H1 (cell line): ENCODE results near the gene POLR3GL. TPM values are rescaled to one million over a fixed set of nuclear protein-coding genes. Genes with fewer than 3 reads are reported as not detected.

ENCODE experiments used
- EZH2 ChIP-seq: fragments of 200-600 bp; sonication (generic); IDR thresholded peaks from 2 replicates; pipeline ENCODE4 v1.7.1; 2012; ENCODE audit warnings: low read depth, mild to moderate bottlenecking, moderate library complexity, low read length, inconsistent platforms; ENCODE audit not compliant: severe bottlenecking
- SIRT6 ChIP-seq: IDR thresholded peaks from one replicate; pipeline ENCODE4 v1.7.1; 2012; ENCODE audit warnings: low read length, inconsistent platforms
- SUZ12 ChIP-seq: fragments of 200-600 bp; sonication (generic); IDR thresholded peaks from 2 replicates; pipeline ENCODE4 v1.6.1; 2012; ENCODE audit warnings: mild to moderate bottlenecking, inconsistent platforms, low read length, moderate library complexity, mixed read lengths
- polyA plus RNA-seq, 7 experiments: library from polyadenylated mRNA; depleted of rRNA in 3 of 7; stranded (reverse) in 5 of 7; unstranded in 2 of 7; fragments of >200 nt in 5 of 7; fragments of 200-250 nt in 2 of 7; gene quantifications; 1 replicate in 5 of 7; 2 replicates in 1 of 7; 4 replicates in 1 of 7; pipeline versions ENCODE4 v1.2.1 to v1.2.3, GENCODE V29; 2011 to 2013; ENCODE audit warnings: missing spikeins in 2 of 7, mixed read lengths in 2 of 7
- total RNA-seq: library from RNA; stranded (reverse); fragmentation: NEBNext Ultra II Directional; extraction: Animal tissue kit (Norgen Biotek cat#: 25700); gene quantifications from 2 replicates; pipeline ENCODE4 v1.2.1, GENCODE V29; 2021
- TF ChIP-seq, protein P1 (sequence below): fragments of 300-600 bp; sonication (generic); IDR thresholded peaks from 2 replicates; pipeline ENCODE4 v1.7.1; 2012; ENCODE audit warnings: low read length, moderate library complexity, mild to moderate bottlenecking, inconsistent platforms; ENCODE audit not compliant: insufficient replicate concordance

POLR3GL gene
- total and polyA plus RNA-seq, 2 of the 8 experiments (the other 6 are each of a cell fraction or from before 2014, with no cell fraction given) = 3.1 to 3.9 TPM

DNA sequence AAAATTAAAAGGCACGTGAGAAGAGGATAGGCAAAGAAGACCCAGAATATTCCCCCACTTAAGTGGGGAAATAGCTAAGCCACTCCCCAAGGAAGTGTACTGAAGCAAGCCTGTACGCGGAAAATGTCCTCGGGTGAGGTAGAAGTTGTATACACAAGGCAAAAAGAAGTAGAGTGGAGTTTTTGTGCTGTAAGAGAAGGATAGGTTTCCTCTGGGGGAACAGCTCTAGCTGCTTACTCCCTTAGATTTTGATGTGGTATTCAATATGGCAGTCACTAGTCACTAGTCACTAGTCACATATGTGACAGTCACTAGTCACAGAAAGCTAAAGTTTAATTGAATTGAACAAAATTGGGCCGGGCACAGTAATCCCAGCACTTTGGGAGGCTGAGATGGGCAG, 24.3 kb downstream of the POLR3GL start (continued):
- TF ChIP-seq, protein P1, sequence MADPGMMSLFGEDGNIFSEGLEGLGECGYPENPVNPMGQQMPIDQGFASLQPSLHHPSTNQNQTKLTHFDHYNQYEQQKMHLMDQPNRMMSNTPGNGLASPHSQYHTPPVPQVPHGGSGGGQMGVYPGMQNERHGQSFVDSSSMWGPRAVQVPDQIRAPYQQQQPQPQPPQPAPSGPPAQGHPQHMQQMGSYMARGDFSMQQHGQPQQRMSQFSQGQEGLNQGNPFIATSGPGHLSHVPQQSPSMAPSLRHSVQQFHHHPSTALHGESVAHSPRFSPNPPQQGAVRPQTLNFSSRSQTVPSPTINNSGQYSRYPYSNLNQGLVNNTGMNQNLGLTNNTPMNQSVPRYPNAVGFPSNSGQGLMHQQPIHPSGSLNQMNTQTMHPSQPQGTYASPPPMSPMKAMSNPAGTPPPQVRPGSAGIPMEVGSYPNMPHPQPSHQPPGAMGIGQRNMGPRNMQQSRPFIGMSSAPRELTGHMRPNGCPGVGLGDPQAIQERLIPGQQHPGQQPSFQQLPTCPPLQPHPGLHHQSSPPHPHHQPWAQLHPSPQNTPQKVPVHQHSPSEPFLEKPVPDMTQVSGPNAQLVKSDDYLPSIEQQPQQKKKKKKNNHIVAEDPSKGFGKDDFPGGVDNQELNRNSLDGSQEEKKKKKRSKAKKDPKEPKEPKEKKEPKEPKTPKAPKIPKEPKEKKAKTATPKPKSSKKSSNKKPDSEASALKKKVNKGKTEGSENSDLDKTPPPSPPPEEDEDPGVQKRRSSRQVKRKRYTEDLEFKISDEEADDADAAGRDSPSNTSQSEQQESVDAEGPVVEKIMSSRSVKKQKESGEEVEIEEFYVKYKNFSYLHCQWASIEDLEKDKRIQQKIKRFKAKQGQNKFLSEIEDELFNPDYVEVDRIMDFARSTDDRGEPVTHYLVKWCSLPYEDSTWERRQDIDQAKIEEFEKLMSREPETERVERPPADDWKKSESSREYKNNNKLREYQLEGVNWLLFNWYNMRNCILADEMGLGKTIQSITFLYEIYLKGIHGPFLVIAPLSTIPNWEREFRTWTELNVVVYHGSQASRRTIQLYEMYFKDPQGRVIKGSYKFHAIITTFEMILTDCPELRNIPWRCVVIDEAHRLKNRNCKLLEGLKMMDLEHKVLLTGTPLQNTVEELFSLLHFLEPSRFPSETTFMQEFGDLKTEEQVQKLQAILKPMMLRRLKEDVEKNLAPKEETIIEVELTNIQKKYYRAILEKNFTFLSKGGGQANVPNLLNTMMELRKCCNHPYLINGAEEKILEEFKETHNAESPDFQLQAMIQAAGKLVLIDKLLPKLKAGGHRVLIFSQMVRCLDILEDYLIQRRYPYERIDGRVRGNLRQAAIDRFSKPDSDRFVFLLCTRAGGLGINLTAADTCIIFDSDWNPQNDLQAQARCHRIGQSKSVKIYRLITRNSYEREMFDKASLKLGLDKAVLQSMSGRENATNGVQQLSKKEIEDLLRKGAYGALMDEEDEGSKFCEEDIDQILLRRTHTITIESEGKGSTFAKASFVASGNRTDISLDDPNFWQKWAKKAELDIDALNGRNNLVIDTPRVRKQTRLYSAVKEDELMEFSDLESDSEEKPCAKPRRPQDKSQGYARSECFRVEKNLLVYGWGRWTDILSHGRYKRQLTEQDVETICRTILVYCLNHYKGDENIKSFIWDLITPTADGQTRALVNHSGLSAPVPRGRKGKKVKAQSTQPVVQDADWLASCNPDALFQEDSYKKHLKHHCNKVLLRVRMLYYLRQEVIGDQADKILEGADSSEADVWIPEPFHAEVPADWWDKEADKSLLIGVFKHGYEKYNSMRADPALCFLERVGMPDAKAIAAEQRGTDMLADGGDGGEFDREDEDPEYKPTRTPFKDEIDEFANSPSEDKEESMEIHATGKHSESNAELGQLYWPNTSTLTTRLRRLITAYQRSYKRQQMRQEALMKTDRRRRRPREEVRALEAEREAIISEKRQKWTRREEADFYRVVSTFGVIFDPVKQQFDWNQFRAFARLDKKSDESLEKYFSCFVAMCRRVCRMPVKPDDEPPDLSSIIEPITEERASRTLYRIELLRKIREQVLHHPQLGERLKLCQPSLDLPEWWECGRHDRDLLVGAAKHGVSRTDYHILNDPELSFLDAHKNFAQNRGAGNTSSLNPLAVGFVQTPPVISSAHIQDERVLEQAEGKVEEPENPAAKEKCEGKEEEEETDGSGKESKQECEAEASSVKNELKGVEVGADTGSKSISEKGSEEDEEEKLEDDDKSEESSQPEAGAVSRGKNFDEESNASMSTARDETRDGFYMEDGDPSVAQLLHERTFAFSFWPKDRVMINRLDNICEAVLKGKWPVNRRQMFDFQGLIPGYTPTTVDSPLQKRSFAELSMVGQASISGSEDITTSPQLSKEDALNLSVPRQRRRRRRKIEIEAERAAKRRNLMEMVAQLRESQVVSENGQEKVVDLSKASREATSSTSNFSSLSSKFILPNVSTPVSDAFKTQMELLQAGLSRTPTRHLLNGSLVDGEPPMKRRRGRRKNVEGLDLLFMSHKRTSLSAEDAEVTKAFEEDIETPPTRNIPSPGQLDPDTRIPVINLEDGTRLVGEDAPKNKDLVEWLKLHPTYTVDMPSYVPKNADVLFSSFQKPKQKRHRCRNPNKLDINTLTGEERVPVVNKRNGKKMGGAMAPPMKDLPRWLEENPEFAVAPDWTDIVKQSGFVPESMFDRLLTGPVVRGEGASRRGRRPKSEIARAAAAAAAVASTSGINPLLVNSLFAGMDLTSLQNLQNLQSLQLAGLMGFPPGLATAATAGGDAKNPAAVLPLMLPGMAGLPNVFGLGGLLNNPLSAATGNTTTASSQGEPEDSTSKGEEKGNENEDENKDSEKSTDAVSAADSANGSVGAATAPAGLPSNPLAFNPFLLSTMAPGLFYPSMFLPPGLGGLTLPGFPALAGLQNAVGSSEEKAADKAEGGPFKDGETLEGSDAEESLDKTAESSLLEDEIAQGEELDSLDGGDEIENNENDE = no peak
- TF ChIP-seq SUZ12 (no peak), EZH2 (no peak), SIRT6 (no peak)
- TF ChIP-seq, all 59 proteins: peak for 0
